HPDE6-E6E7 (cell line): ENCODE measurements around the gene TFPI.
A peak's percentile ranks its signal among the peaks of the same experiment; 100 is the strongest.
"Not testable (repeated sequence)": the region's sequence is repeated elsewhere in the genome, so short reads cannot be mapped to it uniquely, and the experiment has no call there.

Experiments used
- DNase-seq: peaks from one replicate; pipeline ENCODE4 v3.0.0; 2011; ENCODE audit warnings: missing footprints; ENCODE audit errors: extremely low spot score

Gene TFPI

GRCh38 chr2:187552828-187553681, 1.2 kb downstream of the TFPI start:
- DNase-seq, result peak; percentile 21

GRCh38 chr2:187552381-187552780, 1.9 kb downstream of the TFPI start:
- no peak for DNase-seq

- DNase-seq, result no peak
Measured at GRCh38 chr2:187550857-187551256, 3.4 kb downstream of the TFPI start.

GRCh38 chr2:187549951-187550555, 4.2 kb downstream of the TFPI start:
- no peak for DNase-seq

GRCh38 chr2:187549193-187549592, 5.0 kb downstream of the TFPI start:
- DNase-seq, result no peak

- DNase-seq, result no peak
Measured at GRCh38 chr2:187548656-187549055, 5.6 kb downstream of the TFPI start.

GRCh38 chr2:187547353-187547979, 6.8 kb downstream of the TFPI start:
- DNase-seq, result peak; percentile 23

- no peak for DNase-seq
Measured at GRCh38 chr2:187546762-187547333, 7.4 kb downstream of the TFPI start.

GRCh38 chr2:187545238-187545751, 8.9 kb downstream of the TFPI start:
- DNase-seq, result no peak

- DNase-seq, result no peak
Measured at GRCh38 chr2:187544371-187545080, 9.7 kb downstream of the TFPI start.

GRCh38 chr2:187543488-187543887, 10.7 kb downstream of the TFPI start:
- DNase-seq, result no peak

- no peak for DNase-seq
Measured at GRCh38 chr2:187542123-187542522, 12.1 kb downstream of the TFPI start.

GRCh38 chr2:187541086-187542085, 12.8 kb downstream of the TFPI start:
- no peak for DNase-seq

- DNase-seq, result not testable (repeated sequence)
Measured at GRCh38 chr2:187538222-187538621, 16.0 kb downstream of the TFPI start.

GRCh38 chr2:187535381-187535780, 18.9 kb downstream of the TFPI start:
- not testable (repeated sequence) for DNase-seq

GRCh38 chr2:187532333-187533120, 21.7 kb downstream of the TFPI start:
- no peak for DNase-seq

GRCh38 chr2:187529977-187530721, 24.1 kb downstream of the TFPI start:
- no peak for DNase-seq

GRCh38 chr2:187529248-187529976, 24.8 kb downstream of the TFPI start:
- DNase-seq, result no peak
